Retinal pigment epithelial cell (primary cell): Measurements from ENCODE around the gene CD9.
"Not testable (repeated sequence)": the region's sequence is repeated elsewhere in the genome, so short reads cannot be mapped to it uniquely, and the experiment has no call there.

Source experiments
- DNase-seq: peaks from one replicate; pipeline ENCODE4 v3.0.0-alpha.2; 2010; ENCODE audit warnings: low read depth
- H3K4me3 ChIP-seq: 2 replicates; pipeline ENCODE4 v1.5.1; 2011; ENCODE audit warnings: mild to moderate bottlenecking, low read length, control low read depth, moderate library complexity
- CTCF ChIP-seq: conservative IDR thresholded peaks from 2 replicates; pipeline ENCODE4 v1.5.1; 2011; ENCODE audit warnings: low read depth, low read length, control low read depth, inconsistent platforms

Gene CD9

GRCh38 chr12:6181583-6182278 is 18.5 kb upstream of the CD9 start:
- DNase-seq = no peak
- H3K4me3 ChIP-seq = no peak overlapping the region
- no peak for TF ChIP-seq CTCF

GRCh38 chr12:6182279-6182898 is 17.8 kb upstream of the CD9 start:
- no peak overlapping the region for H3K4me3 ChIP-seq
- TF ChIP-seq CTCF = no peak
- DNase-seq = peak; percentile 52

GRCh38 chr12:6183689-6184428 is 16.3 kb upstream of the CD9 start:
- DNase-seq = no peak
- no peak for TF ChIP-seq CTCF
- H3K4me3 ChIP-seq = no peak overlapping the region

GRCh38 chr12:6185961-6186827 is 14.0 kb upstream of the CD9 start:
- no peak overlapping the region for H3K4me3 ChIP-seq
- no peak for DNase-seq

GRCh38 chr12:6187948-6188793 is 12.0 kb upstream of the CD9 start:
- peak; percentile 6 for TF ChIP-seq CTCF
- DNase-seq = no peak
- no peak overlapping the region for H3K4me3 ChIP-seq

More at GRCh38 chr12:6185961-6186827, 14.0 kb upstream of the CD9 start:
- no peak for TF ChIP-seq CTCF

- DNase-seq = no peak
- no peak overlapping the region for H3K4me3 ChIP-seq
- no peak for TF ChIP-seq CTCF
Observed at GRCh38 chr12:6189028-6189427, 11.2 kb upstream of the CD9 start.

GRCh38 chr12:6189952-6190598 is 10.1 kb upstream of the CD9 start:
- H3K4me3 ChIP-seq, DNase-seq: not testable (repeated sequence)

- not testable (repeated sequence) for DNase-seq, H3K4me3 ChIP-seq
Observed at GRCh38 chr12:6190767-6191530, 9.3 kb upstream of the CD9 start.
